Stimulated activated naive CD8-positive, alpha-beta T cell treated with anti-CD3 and anti-CD28 coated beads, Interleukin-15, Interleukin-2, amounts not matched to agents 100 ng/mL and 50 ng/mL, for 24 hours (primary cell): Measurements from ENCODE around the gene PCYT2.

Experiments used
- H3K27ac Mint-ChIP-seq: one replicate; pipeline ENCODE4 v1.8.0; 2021; ENCODE audit warnings: mild to moderate bottlenecking, mixed read lengths
- H3K27me3 Mint-ChIP-seq: one replicate; pipeline ENCODE4 v1.8.0; 2021; ENCODE audit warnings: mixed read lengths
- H3K36me3 Mint-ChIP-seq: one replicate; pipeline ENCODE4 v1.8.0; 2021; ENCODE audit warnings: low read depth, mixed read lengths
- H3K4me1 Mint-ChIP-seq: one replicate; pipeline ENCODE4 v1.8.0; 2021; ENCODE audit warnings: low read depth, mixed read lengths
- H3K4me3 Mint-ChIP-seq: one replicate; pipeline ENCODE4 v1.8.0; 2021; ENCODE audit warnings: mild to moderate bottlenecking, mixed read lengths
- H3K9me3 Mint-ChIP-seq: one replicate; pipeline ENCODE4 v1.8.0; 2021; ENCODE audit warnings: mixed read lengths

The PCYT2 gene

DNA sequence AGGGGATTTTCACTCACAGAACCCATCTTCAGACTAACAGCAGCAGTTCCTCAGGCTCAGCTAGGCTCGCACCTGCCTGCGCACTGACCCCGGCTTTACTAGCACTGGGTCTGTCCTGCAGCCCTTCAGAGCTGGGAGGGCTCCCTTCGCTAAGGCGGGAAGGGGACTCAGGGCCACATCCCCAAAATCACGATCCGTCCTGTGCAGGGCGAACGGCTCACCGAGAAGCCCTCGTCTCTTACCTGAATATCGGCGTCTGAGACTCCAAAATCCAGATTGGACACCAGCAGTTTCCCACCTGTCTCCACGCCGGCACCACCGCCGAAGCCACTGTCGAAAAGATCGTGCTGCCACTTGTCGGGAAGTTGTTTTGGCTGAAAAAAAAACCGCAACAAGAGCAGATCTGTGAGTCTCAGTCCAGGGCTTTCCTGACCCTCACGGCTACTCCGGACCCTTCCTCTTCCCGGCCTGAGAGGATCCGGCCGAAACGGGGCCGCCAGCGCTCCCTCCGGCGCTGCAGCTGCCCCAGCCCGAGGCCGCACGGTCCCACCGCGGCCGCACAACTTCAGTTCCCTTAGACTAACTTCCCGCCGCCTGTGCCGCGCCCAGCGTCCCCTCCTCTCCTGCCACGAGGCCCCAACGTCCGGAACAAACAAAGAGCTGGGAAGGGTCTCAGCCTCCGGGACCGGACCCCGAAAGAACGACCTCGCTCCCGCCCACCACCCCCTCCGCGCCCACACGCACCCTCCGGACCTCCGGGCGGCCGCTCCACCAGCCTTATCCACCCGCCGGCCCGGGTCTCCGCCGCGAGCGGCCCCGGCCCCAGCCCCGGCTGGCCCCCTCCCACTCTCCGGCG lies 20.5 kb downstream of the PCYT2 start:
- H3K4me3 Mint-ChIP-seq = peak overlapping the region; percentile 90
- no peaks in the 10 kb centered on the region for H3K9me3 Mint-ChIP-seq
- no peaks in the 10 kb centered on the region for H3K27me3 Mint-ChIP-seq
- H3K4me1 Mint-ChIP-seq = peaks cover 33% of the 10 kb centered on the region
- H3K27ac Mint-ChIP-seq = peak overlapping the region; percentile 93
- H3K36me3 Mint-ChIP-seq = peaks cover 51% of the 10 kb centered on the region

DNA sequence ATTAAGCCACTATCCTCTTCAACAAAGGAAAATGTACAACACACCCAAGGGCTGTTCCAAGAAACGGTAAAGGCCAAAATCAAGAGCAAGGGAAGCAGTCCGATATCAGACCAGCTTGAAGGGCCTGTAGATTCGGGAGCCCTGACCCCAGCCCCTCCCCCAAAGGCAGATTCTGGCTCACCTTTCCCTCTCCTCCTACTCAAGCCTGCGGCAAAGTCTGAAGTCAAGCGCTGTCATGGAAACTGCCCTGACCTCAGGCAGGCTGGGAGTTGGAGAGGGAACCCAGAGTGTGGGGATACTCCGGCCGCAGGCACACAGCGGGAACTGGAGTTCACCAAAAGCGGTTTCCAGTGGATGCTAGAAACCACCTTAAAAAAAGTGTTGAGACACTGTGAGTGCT lies 21.6 kb downstream of the PCYT2 start:
- H3K4me1 Mint-ChIP-seq = peaks cover 33% of the 10 kb centered on the region
- peak overlapping the region; percentile 93 for H3K27ac Mint-ChIP-seq
- H3K9me3 Mint-ChIP-seq = no peaks in the 10 kb centered on the region
- H3K4me3 Mint-ChIP-seq = peak overlapping the region; percentile 90
- H3K27me3 Mint-ChIP-seq = no peaks in the 10 kb centered on the region
- peaks cover 57% of the 10 kb centered on the region for H3K36me3 Mint-ChIP-seq

GRCh38 chr17:81888988-81889595 lies 22.1 kb downstream of the PCYT2 start:
- Mint-ChIP-seq H3K36me3 (peaks cover 62% of the 10 kb centered on the region), H3K4me3 (peak overlapping the region; percentile 90), H3K27ac (peak overlapping the region; percentile 93), H3K27me3 (no peaks in the 10 kb centered on the region), H3K4me1 (peaks cover 33% of the 10 kb centered on the region), H3K9me3 (no peaks in the 10 kb centered on the region)

- H3K36me3 Mint-ChIP-seq = peaks cover 64% of the 10 kb centered on the region
- H3K4me3 Mint-ChIP-seq = peak overlapping the region; percentile 90
- H3K9me3 Mint-ChIP-seq = no peaks in the 10 kb centered on the region
- H3K27ac Mint-ChIP-seq = peak overlapping the region; percentile 93
- H3K27me3 Mint-ChIP-seq = no peaks in the 10 kb centered on the region
- H3K4me1 Mint-ChIP-seq = peaks cover 33% of the 10 kb centered on the region
Measured at GRCh38 chr17:81888105-81888987, 22.9 kb downstream of the PCYT2 start.

GRCh38 chr17:81885869-81886548 lies 25.2 kb downstream of the PCYT2 start:
- Mint-ChIP-seq H3K36me3 (peaks cover 72% of the 10 kb centered on the region), H3K27ac (no peak overlapping the region), H3K4me1 (peaks cover 28% of the 10 kb centered on the region), H3K27me3 (no peaks in the 10 kb centered on the region), H3K4me3 (no peak overlapping the region), H3K9me3 (no peaks in the 10 kb centered on the region)

- Mint-ChIP-seq H3K4me3 (no peak overlapping the region), H3K9me3 (no peaks in the 10 kb centered on the region), H3K36me3 (peaks cover 72% of the 10 kb centered on the region), H3K27ac (no peak overlapping the region), H3K4me1 (peaks cover 27% of the 10 kb centered on the region), H3K27me3 (no peaks in the 10 kb centered on the region)
Measured at GRCh38 chr17:81885454-81885853, 25.7 kb downstream of the PCYT2 start.

DNA sequence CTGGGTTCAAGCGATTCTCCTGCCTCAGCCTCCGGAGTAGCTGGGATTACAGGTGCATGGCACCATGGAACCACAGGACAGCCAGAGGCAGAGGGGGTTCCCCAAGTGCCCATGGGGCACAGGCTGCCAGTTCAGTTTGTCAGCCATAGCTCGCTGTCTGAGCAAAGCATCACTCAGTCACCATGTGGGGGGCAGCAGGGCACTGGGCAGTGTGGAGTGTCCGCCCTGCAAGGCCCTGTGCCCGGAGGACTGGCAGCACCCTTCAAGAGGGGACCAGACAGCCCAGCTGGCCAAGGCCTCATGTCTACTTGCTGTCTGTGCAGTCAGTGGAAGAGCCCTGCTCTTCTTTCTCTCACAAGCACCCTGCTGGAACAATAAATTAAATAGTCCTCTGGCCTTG lies 26.2 kb downstream of the PCYT2 start:
- peaks cover 22% of the 10 kb centered on the region for H3K4me1 Mint-ChIP-seq
- no peaks in the 10 kb centered on the region for H3K9me3 Mint-ChIP-seq
- peaks cover 67% of the 10 kb centered on the region for H3K36me3 Mint-ChIP-seq
- H3K4me3 Mint-ChIP-seq = no peak overlapping the region
- no peak overlapping the region for H3K27ac Mint-ChIP-seq
- H3K27me3 Mint-ChIP-seq = no peaks in the 10 kb centered on the region

DNA sequence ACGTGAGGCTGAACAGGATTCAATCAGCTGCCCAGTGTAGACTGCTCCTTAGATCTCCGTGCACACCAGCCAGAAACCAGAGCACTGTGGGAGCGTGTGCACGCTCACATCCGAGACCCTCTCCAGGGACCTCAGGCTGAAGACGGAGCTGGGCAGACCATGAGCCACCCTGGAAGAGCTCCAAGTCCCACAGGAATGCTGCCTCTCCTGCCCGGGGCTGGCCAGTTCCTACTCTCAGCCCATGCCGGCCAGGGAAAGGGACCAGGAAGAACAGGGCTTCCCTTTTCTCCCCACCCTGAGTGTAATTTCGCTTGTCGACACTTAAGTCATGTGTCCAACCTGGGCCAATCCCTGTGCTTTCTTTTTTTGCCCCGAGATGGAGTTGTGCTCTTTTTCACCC lies 26.7 kb downstream of the PCYT2 start:
- no peak overlapping the region for H3K4me3 Mint-ChIP-seq
- peaks cover 20% of the 10 kb centered on the region for H3K4me1 Mint-ChIP-seq
- H3K27me3 Mint-ChIP-seq = no peaks in the 10 kb centered on the region
- peaks cover 67% of the 10 kb centered on the region for H3K36me3 Mint-ChIP-seq
- no peaks in the 10 kb centered on the region for H3K9me3 Mint-ChIP-seq
- H3K27ac Mint-ChIP-seq = no peak overlapping the region

GRCh38 chr17:81879121-81879520 lies 32.1 kb downstream of the PCYT2 start:
- no peaks in the 10 kb centered on the region for H3K27me3 Mint-ChIP-seq
- H3K36me3 Mint-ChIP-seq = peaks cover 39% of the 10 kb centered on the region
- no peaks in the 10 kb centered on the region for H3K9me3 Mint-ChIP-seq
- no peak overlapping the region for H3K4me3 Mint-ChIP-seq
- peaks cover 7% of the 10 kb centered on the region for H3K4me1 Mint-ChIP-seq
- no peak overlapping the region for H3K27ac Mint-ChIP-seq

- H3K4me3 Mint-ChIP-seq = no peak overlapping the region
- peaks cover 14% of the 10 kb centered on the region for H3K4me1 Mint-ChIP-seq
- no peaks in the 10 kb centered on the region for H3K27me3 Mint-ChIP-seq
- H3K9me3 Mint-ChIP-seq = no peaks in the 10 kb centered on the region
- no peak overlapping the region for H3K27ac Mint-ChIP-seq
- H3K36me3 Mint-ChIP-seq = peaks cover 37% of the 10 kb centered on the region
Measured at GRCh38 chr17:81878294-81878693, 32.9 kb downstream of the PCYT2 start.

DNA sequence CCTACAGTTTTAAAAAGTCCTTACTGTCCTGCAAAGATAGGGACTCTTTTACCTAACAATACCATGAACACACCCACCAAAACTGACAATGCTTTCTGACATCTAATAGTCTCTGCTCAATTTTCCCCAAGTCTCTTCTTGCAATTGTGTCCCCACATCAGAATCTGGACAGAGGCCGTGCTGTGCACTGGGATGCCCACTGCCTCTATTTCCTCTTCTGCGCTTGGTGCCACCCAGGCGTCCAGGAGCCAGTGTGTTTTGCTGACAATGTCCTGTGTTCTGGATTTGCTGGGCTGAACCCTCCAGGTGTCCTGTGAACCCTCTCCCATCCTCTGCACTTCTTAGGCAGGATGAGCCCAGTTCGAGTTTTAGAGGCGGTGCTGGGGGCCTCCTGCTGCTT lies 33.6 kb downstream of the PCYT2 start:
- no peak overlapping the region for H3K27ac Mint-ChIP-seq
- peaks cover 22% of the 10 kb centered on the region for H3K4me1 Mint-ChIP-seq
- no peaks in the 10 kb centered on the region for H3K9me3 Mint-ChIP-seq
- H3K36me3 Mint-ChIP-seq = peaks cover 35% of the 10 kb centered on the region
- H3K27me3 Mint-ChIP-seq = no peaks in the 10 kb centered on the region
- no peak overlapping the region for H3K4me3 Mint-ChIP-seq

- Mint-ChIP-seq H3K4me3 (peak overlapping the region; percentile 86), H3K27me3 (no peaks in the 10 kb centered on the region), H3K27ac (peak overlapping the region; percentile 95), H3K9me3 (no peaks in the 10 kb centered on the region), H3K36me3 (peaks cover 23% of the 10 kb centered on the region), H3K4me1 (peaks cover 56% of the 10 kb centered on the region)
Measured at GRCh38 chr17:81871387-81872230, 39.6 kb downstream of the PCYT2 start.

- H3K4me1 Mint-ChIP-seq = peaks cover 58% of the 10 kb centered on the region
- H3K27ac Mint-ChIP-seq = peak within 1 kb of the TSS; percentile 95
- peaks cover 23% of the 10 kb centered on the region for H3K36me3 Mint-ChIP-seq
- H3K27me3 Mint-ChIP-seq = no peaks in the 10 kb centered on the region
- H3K4me3 Mint-ChIP-seq = peak within 1 kb of the TSS; percentile 91
- no peaks in the 10 kb centered on the region for H3K9me3 Mint-ChIP-seq
Measured at GRCh38 chr17:81870981-81871386, 40.2 kb downstream of the PCYT2 start, which contains the start of gene ARHGDIA. Gene ARHGDIA, minus strand, starts transcription at chr17:81871337. Its CDS starts 1,407 bp downstream, at chr17:81869930.
